Measurements from ENCODE around the gene GJC2.
A peak's percentile ranks its signal among the peaks of the same experiment; 100 is the strongest.

GRCh38 chr1:228139931-228140723 lies 9.6 kb upstream of the GJC2 start, which contains the start of gene GUK1:
- TF ChIP-seq CTCF (IDR thresholded peaks at IDR 0.05; ENCODE audit: extremely low read depth in 1 of 2, insufficient read depth in 1 of 2, low read depth in 1 of 2, low read length in 2 of 2) = peak in 1 of 2 donors; percentile 43
- TF ChIP-seq POLR2A (IDR thresholded peaks at IDR 0.05; ENCODE audit: low read depth, low read length) = peak; percentile 95
- no peak for TF ChIP-seq EZH2 (IDR thresholded peaks at IDR 0.05; ENCODE audit: borderline replicate concordance, low read depth, low read length, severe bottlenecking)
- no peak for TF ChIP-seq FOS (IDR thresholded peaks at IDR 0.05; ENCODE audit: borderline replicate concordance, insufficient read depth, low read length)
- TF ChIP-seq MYC (IDR thresholded peaks at IDR 0.05; ENCODE audit: low read depth, low read length) = no peak
- peak; percentile 88 for TF ChIP-seq POLR2AphosphoS5 (IDR thresholded peaks at IDR 0.05; ENCODE audit: insufficient read depth, low read depth, low read length)

Data from endothelial cell of umbilical vein (primary cell).